Smooth muscle cell (in vitro differentiated cells): ENCODE data around the gene E2F4. TPM values are rescaled to one million over a fixed set of nuclear protein-coding genes. Genes with fewer than 3 reads are reported as not detected.
A peak's percentile ranks its signal among the peaks of the same experiment; 100 is the strongest.

ENCODE experiments used
- DNase-seq: peaks from one replicate; lab custom pipeline; 2025; ENCODE audit not compliant: unreplicated experiment; lab: John Stamatoyannopoulos, UW
- H2AFZ ChIP-seq: fragments of 200-600 bp; sonication (generic); 2 replicates; pipeline ENCODE4 v1.6.0; 2016; ENCODE audit warnings: antibody characterized with exemption, low read depth, mild to moderate bottlenecking
- H3F3A ChIP-seq: fragments of 200-600 bp; sonication (generic); 2 replicates; pipeline ENCODE4 v1.6.0; 2017; ENCODE audit warnings: antibody characterized with exemption, low read depth
- H3K27ac ChIP-seq: fragments of 200-600 bp; sonication (generic); 2 replicates; pipeline ENCODE4 v1.5.1; 2016; ENCODE audit warnings: low read depth, mild to moderate bottlenecking
- H3K27me3 ChIP-seq: fragments of 200-600 bp; sonication (generic); 2 replicates; pipeline ENCODE4 v1.6.1; 2016; ENCODE audit warnings: low read depth, mild to moderate bottlenecking
- H3K36me3 ChIP-seq: fragments of 200-600 bp; sonication (generic); 2 replicates; pipeline ENCODE4 v1.5.1; 2016; ENCODE audit warnings: low read depth
- H3K4me1 ChIP-seq: fragments of 200-600 bp; sonication (generic); 2 replicates; pipeline ENCODE4 v1.5.1; 2016; ENCODE audit warnings: low read depth
- H3K4me2 ChIP-seq: fragments of 200-600 bp; sonication (generic); 2 replicates; pipeline ENCODE4 v1.6.0; 2016; ENCODE audit warnings: mild to moderate bottlenecking
- H3K4me3 ChIP-seq: fragments of 200-600 bp; sonication (generic); 2 replicates; pipeline ENCODE4 v1.5.1; 2016; ENCODE audit warnings: mild to moderate bottlenecking
- H3K79me2 ChIP-seq: fragments of 200-600 bp; sonication (generic); 2 replicates; pipeline ENCODE4 v1.6.0; 2016; ENCODE audit warnings: low read depth, mild to moderate bottlenecking
- H3K9ac ChIP-seq: fragments of 200-600 bp; sonication (generic); 2 replicates; pipeline ENCODE4 v1.6.0; 2016; ENCODE audit warnings: low read depth
- H3K9me3 ChIP-seq: fragments of 200-600 bp; sonication (generic); replicated peaks from 2 replicates; pipeline ENCODE4 v1.5.1; 2016; ENCODE audit warnings: low read depth
- H4K20me1 ChIP-seq: fragments of 200-600 bp; sonication (generic); 2 replicates; pipeline ENCODE4 v1.6.0; 2016; ENCODE audit warnings: low read depth
- WGBS: methylation state at CpG from one replicate; pipeline ENCODE4 v1.1.7; 2016; ENCODE audit warnings: low lambda C conversion rate; 5-methylcytosine and 5-hydroxymethylcytosine counted together
- polyA plus RNA-seq: library from polyadenylated mRNA; unstranded; fragments of >200 nt; fragmentation: Nextera tagmentation; extraction: Ambion mirVana; gene quantifications from 2 replicates; pipeline ENCODE4 v1.2.1, GENCODE V29; 2016
- total RNA-seq: library from RNA; depleted of rRNA; stranded (reverse); fragments of >200 nt; gene quantifications from 2 replicates; pipeline ENCODE4 v1.2.3, GENCODE V29; 2014
- TF ChIP-seq, protein P1 (sequence below): fragments of 200-600 bp; sonication (generic); IDR thresholded peaks from 2 replicates; pipeline ENCODE4 v1.5.1; 2017; ENCODE audit warnings: borderline replicate concordance, mild to moderate bottlenecking, antibody characterized with exemption; ENCODE audit not compliant: insufficient read depth, poor library complexity, severe bottlenecking

The E2F4 gene
- total and polyA plus RNA-seq, 2 experiments from 2014 or later: 49.9 to 53.8 TPM

DNA sequence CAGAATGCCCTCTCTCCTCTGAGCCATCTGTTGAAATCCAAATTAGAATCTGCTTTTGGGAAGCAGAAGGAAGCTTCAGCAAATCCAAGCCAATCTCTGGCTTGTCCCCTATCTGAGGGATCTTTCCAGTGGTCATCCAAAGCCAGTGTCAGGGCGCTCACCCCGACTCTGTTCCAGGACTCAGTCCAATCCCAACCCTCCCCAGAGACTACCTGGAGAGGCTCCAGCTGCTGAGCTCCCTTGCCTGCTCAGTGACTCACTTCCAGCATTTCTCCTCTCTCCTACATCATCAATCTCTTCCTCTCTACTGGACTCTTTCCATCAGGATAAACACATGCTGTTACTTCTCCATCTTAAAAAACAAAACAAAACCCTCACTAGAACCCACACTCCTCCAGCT, 10.6 kb upstream of the E2F4 start:
- Histone ChIP-seq H2AFZ (no peak overlapping the region), H3K79me2 (peaks cover 10% of the 10 kb centered on the region), H3K4me3 (no peak overlapping the region), H4K20me1 (peaks cover 41% of the 10 kb centered on the region), H3K9me3 (no peaks in the 10 kb centered on the region), H3K36me3 (no peaks in the 10 kb centered on the region), H3K4me2 (no peak overlapping the region), H3K27ac (no peak overlapping the region), H3K27me3 (no peaks in the 10 kb centered on the region), H3K9ac (no peak overlapping the region), H3F3A (no peaks in the 10 kb centered on the region), H3K4me1 (peaks cover 13% of the 10 kb centered on the region)
- DNase-seq: no peak
- TF ChIP-seq, protein P1, sequence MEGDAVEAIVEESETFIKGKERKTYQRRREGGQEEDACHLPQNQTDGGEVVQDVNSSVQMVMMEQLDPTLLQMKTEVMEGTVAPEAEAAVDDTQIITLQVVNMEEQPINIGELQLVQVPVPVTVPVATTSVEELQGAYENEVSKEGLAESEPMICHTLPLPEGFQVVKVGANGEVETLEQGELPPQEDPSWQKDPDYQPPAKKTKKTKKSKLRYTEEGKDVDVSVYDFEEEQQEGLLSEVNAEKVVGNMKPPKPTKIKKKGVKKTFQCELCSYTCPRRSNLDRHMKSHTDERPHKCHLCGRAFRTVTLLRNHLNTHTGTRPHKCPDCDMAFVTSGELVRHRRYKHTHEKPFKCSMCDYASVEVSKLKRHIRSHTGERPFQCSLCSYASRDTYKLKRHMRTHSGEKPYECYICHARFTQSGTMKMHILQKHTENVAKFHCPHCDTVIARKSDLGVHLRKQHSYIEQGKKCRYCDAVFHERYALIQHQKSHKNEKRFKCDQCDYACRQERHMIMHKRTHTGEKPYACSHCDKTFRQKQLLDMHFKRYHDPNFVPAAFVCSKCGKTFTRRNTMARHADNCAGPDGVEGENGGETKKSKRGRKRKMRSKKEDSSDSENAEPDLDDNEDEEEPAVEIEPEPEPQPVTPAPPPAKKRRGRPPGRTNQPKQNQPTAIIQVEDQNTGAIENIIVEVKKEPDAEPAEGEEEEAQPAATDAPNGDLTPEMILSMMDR: no peak
- WGBS: 94% methylated on average over 2 of the region's 2 CpGs

DNA sequence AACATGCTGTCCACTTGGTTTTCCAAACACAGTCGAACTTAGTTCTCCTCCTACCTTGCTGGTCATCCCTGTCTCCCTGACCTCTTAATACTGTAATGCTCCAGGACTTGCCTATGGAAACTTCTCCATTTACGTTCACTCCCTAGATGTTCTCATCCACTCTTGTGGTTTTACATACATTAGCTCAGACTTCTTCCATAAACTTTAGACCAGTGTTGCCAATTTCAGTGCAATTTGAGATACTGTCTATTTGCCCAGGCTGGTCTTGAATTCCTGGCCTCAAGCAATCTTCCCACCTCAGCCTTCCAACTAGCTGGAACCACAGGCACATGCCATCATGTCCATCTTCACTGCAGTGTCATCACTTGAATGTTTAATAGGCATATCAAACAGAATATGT, 9.7 kb upstream of the E2F4 start:
- H3K4me1 ChIP-seq: peaks cover 13% of the 10 kb centered on the region
- TF ChIP-seq, protein P1: no peak
- H3K9ac ChIP-seq: no peak overlapping the region
- H3K4me3 ChIP-seq: peak overlapping the region; percentile 63
- H3K79me2 ChIP-seq: peaks cover 10% of the 10 kb centered on the region
- DNase-seq: no peak
- H2AFZ ChIP-seq: no peak overlapping the region
- H3K27me3 ChIP-seq: no peaks in the 10 kb centered on the region
- H3K27ac ChIP-seq: no peak overlapping the region
- peaks cover 38% of the 10 kb centered on the region for H4K20me1 ChIP-seq
- no peaks in the 10 kb centered on the region for H3K9me3 ChIP-seq
- 75% methylated on average over 2 of the region's 2 CpGs for WGBS
- no peaks in the 10 kb centered on the region for H3K36me3 ChIP-seq
- H3K4me2 ChIP-seq: peak overlapping the region; percentile 90
- no peaks in the 10 kb centered on the region for H3F3A ChIP-seq

DNA sequence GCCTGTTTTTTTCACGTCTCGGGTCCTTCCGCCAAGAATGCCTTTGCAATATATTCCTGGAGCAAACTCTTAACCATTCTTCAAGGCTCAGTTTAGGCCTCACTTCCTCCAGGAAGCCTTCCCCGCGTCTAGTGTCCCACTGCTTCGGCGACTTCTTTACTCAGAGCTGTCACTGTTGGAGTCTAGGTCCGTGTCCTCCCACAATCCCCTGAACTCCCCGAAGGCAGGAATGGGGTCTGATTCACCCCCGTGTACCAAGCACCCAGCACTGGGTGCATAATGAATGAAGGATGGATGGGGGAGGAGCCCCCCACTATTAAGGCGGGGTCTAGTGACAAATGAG, 8.7 kb upstream of the E2F4 start:
- no peak for DNase-seq
- peaks cover 10% of the 10 kb centered on the region for H3K79me2 ChIP-seq
- WGBS: 5% methylated on average over 11 of the region's 11 CpGs
- no peaks in the 10 kb centered on the region for H3F3A ChIP-seq
- H3K9me3 ChIP-seq: no peaks in the 10 kb centered on the region
- H3K27ac ChIP-seq: peak overlapping the region; percentile 94
- peak overlapping the region; percentile 96 for H3K9ac ChIP-seq
- no peaks in the 10 kb centered on the region for H3K27me3 ChIP-seq
- H3K4me2 ChIP-seq: peak overlapping the region; percentile 90
- H4K20me1 ChIP-seq: peaks cover 29% of the 10 kb centered on the region
- peak overlapping the region; percentile 43 for H2AFZ ChIP-seq
- TF ChIP-seq, protein P1: no peak
- H3K36me3 ChIP-seq: no peaks in the 10 kb centered on the region
- peak overlapping the region; percentile 63 for H3K4me3 ChIP-seq
- H3K4me1 ChIP-seq: peaks cover 13% of the 10 kb centered on the region
